RWPE1 (cell line): Measurements from ENCODE around the gene PRKCSH.
A peak's percentile ranks its signal among the peaks of the same experiment; 100 is the strongest.

ENCODE experiments used
- CTCF ChIA-PET: fragments of 350-600 bp; sonication (Branson Sonifier 250); formaldehyde crosslinking; extraction: SDS; loops from one replicate; lab custom pipeline; 2021; lab: Yijun Ruan, JAX
- POLR2A ChIA-PET: fragments of 400-600 bp; formaldehyde crosslinking; extraction: SDS; loops from one replicate; lab custom pipeline; 2020; ENCODE audit warnings: antibody characterized with exemption; ENCODE audit not compliant: low non-redundant PET; lab: Yijun Ruan, JAX
- DNase-seq: peaks from one replicate; pipeline ENCODE4 v3.0.0; 2012; ENCODE audit warnings: low spot score
- H3K27ac ChIP-seq: fragments of 450-650 bp; 2 replicates; pipeline ENCODE4 v1.5.1; 2017
- TF ChIP-seq, protein P1 (sequence below): fragments of 450-650 bp; conservative IDR thresholded peaks from 2 replicates; pipeline ENCODE4 v1.5.1; 2017; ENCODE audit warnings: low read depth, mild to moderate bottlenecking

Gene PRKCSH

GRCh38 chr19:11445141-11445540 is 9.7 kb downstream of the PRKCSH start:
- peak overlapping the region; percentile 95 for H3K27ac ChIP-seq
- ChIA-PET POLR2A (no interaction called here), CTCF (interaction anchor here (1.5 kb wide), 1 partner anchor 151 kb away, joined by 3 read pairs; no protein-coding TSS in a partner anchor)
- DNase-seq, result no peak
- TF ChIP-seq, protein P1, sequence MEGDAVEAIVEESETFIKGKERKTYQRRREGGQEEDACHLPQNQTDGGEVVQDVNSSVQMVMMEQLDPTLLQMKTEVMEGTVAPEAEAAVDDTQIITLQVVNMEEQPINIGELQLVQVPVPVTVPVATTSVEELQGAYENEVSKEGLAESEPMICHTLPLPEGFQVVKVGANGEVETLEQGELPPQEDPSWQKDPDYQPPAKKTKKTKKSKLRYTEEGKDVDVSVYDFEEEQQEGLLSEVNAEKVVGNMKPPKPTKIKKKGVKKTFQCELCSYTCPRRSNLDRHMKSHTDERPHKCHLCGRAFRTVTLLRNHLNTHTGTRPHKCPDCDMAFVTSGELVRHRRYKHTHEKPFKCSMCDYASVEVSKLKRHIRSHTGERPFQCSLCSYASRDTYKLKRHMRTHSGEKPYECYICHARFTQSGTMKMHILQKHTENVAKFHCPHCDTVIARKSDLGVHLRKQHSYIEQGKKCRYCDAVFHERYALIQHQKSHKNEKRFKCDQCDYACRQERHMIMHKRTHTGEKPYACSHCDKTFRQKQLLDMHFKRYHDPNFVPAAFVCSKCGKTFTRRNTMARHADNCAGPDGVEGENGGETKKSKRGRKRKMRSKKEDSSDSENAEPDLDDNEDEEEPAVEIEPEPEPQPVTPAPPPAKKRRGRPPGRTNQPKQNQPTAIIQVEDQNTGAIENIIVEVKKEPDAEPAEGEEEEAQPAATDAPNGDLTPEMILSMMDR, result no peak

DNA sequence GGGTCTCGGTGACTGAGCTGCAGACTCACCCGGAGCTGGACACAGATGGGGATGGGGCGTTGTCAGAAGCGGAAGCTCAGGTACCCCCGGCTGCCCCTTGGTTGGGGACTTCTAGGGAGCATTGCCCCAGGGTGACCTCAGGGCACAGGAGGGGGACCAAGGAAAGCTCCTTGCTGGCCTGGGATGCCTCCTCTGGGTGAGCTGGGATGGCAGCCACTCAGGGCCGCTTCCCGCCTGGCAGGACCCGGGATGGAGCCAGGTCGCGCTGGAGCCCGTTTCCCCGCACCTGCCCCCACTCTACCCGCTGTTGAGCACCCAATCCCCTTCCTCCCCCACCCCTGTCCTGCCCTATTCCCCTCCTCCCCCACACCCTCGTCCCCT is 10.8 kb downstream of the PRKCSH start:
- TF ChIP-seq, protein P1, result no peak
- POLR2A ChIA-PET, result no interaction called here
- DNase-seq, result no peak
- CTCF ChIA-PET, result no interaction called here
- peak overlapping the region; percentile 95 for H3K27ac ChIP-seq

DNA sequence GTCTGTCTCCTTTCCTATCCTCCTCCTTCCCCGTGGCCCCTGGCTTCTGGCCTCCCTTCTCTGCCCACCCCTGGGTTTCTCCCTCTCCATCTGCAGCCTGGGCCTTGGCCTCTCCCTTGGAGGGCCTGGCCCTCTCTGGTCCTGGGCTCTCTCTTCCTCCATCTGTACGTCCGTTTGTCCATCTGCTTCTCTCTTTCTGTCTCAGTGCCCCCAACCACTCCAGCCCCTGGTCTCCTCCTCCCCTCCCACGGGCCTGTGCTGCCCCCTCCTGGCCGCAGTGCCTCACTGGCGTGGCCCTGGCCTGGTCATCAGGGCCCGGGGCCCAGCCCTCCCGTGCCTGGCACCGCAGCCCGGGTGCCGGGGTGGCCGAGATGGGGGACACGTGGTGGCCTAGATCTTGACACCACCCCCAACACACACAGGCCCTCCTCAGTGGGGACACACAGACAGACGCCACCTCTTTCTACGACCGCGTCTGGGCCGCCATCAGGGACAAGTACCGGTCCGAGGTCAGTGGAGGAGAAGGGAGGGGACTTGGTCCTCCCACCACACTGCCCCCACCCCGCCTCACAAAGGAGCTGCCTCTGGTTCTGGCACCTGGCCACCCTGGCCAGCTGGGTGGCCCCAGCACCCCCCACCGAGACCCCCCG is 11.3 kb downstream of the PRKCSH start:
- ChIA-PET CTCF (interaction anchor here (1.0 kb wide), 1 partner anchor 66 kb away, joined by 4 read pairs; no protein-coding TSS in a partner anchor), POLR2A (no interaction called here)
- no peak for DNase-seq
- TF ChIP-seq, protein P1, result peak; percentile 62
- peak overlapping the region; percentile 95 for H3K27ac ChIP-seq

GRCh38 chr19:11447347-11448262 is 12.2 kb downstream of the PRKCSH start:
- POLR2A ChIA-PET, result no interaction called here

DNA sequence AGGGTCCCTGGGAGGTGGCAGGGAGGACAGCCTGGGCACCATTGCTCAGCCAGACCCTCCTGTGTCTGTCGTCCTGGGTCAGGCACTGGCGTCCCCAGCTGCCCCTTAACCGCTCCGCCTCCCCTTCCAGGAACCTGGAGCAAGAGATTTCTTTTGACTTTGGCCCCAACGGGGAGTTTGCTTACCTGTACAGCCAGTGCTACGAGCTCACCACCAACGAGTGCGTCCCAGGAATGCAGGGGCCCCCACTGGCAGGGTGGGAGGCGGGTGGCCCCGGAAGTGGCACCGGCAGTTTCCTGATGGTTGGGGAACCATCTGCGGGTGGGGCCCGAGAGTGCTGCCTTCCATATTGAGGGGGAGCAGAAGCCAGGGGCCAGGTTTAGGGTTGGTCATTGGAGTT is 13.0 kb downstream of the PRKCSH start:
- H3K27ac ChIP-seq, result peak overlapping the region; percentile 31
- ChIA-PET POLR2A (no interaction called here), CTCF (interaction anchor here (0.5 to 0.7 kb wide), 2 partner anchors 66 to 78 kb away, joined by 3 to 4 read pairs; no protein-coding TSS in a partner anchor)
- DNase-seq, result no peak
- TF ChIP-seq, protein P1, result no peak

More at GRCh38 chr19:11447347-11448262, 12.2 kb downstream of the PRKCSH start:
- TF ChIP-seq, protein P1, result no peak
- peak overlapping the region; percentile 31 for H3K27ac ChIP-seq
- CTCF ChIA-PET, result interaction anchor here (0.6 to 1.0 kb wide), 2 partner anchors 14 to 67 kb away, joined by 3 to 4 read pairs; no protein-coding TSS in a partner anchor
- no peak for DNase-seq

- ChIA-PET POLR2A (no interaction called here), CTCF (interaction anchor here (0.5 to 0.7 kb wide), 4 partner anchors 60 to 161 kb away, joined by 3 to 4 read pairs (median 4); no protein-coding TSS in a partner anchor)
- DNase-seq, result no peak
- TF ChIP-seq, protein P1, result no peak
- H3K27ac ChIP-seq, result peak overlapping the region; percentile 31
Observed at GRCh38 chr19:11448923-11449554, 13.6 kb downstream of the PRKCSH start.
